Peyer's patch (tissue), 4 donors: ENCODE results near the gene PDCD4.

Experiments
- POLR2A ChIP-seq, 2 donors: fragments of 450-650 bp; IDR thresholded peaks; one replicate each; pipeline ENCODE4 v1.5.1; 2017; ENCODE audit warnings: antibody characterized with exemption in 2 of 2, mild to moderate bottlenecking in 2 of 2, moderate library complexity in 2 of 2
- TF ChIP-seq, protein P1 (sequence below), 6 experiments: fragments of 450-650 bp in 4 of 6; fragments of 200-600 bp in 2 of 6; sonication (generic) in 1 of 6; IDR thresholded peaks; one replicate each; pipeline ENCODE4 v1.5.1; 2017 to 2019; ENCODE audit warnings: antibody characterized with exemption in 6 of 6, mild to moderate bottlenecking in 3 of 6, moderate library complexity in 1 of 6

- TF ChIP-seq, protein P1, sequence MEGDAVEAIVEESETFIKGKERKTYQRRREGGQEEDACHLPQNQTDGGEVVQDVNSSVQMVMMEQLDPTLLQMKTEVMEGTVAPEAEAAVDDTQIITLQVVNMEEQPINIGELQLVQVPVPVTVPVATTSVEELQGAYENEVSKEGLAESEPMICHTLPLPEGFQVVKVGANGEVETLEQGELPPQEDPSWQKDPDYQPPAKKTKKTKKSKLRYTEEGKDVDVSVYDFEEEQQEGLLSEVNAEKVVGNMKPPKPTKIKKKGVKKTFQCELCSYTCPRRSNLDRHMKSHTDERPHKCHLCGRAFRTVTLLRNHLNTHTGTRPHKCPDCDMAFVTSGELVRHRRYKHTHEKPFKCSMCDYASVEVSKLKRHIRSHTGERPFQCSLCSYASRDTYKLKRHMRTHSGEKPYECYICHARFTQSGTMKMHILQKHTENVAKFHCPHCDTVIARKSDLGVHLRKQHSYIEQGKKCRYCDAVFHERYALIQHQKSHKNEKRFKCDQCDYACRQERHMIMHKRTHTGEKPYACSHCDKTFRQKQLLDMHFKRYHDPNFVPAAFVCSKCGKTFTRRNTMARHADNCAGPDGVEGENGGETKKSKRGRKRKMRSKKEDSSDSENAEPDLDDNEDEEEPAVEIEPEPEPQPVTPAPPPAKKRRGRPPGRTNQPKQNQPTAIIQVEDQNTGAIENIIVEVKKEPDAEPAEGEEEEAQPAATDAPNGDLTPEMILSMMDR (IDR thresholded peaks at IDR 0.05) = no peak
- no peak for TF ChIP-seq POLR2A (IDR thresholded peaks at IDR 0.05)
Measured at GRCh38 chr10:110868981-110869380, 2.7 kb upstream of the PDCD4 start.
